ENCODE data around the gene THRA. TPM values are rescaled to one million over a fixed set of nuclear protein-coding genes. Genes with fewer than 3 reads are reported as not detected.

Gene THRA
- total and polyA plus RNA-seq, 9 of the 15 experiments (the other 6 are each of a cell fraction or from before 2014, with no cell fraction given): 0.34 to 23.4 (median 12.7) TPM

DNA sequence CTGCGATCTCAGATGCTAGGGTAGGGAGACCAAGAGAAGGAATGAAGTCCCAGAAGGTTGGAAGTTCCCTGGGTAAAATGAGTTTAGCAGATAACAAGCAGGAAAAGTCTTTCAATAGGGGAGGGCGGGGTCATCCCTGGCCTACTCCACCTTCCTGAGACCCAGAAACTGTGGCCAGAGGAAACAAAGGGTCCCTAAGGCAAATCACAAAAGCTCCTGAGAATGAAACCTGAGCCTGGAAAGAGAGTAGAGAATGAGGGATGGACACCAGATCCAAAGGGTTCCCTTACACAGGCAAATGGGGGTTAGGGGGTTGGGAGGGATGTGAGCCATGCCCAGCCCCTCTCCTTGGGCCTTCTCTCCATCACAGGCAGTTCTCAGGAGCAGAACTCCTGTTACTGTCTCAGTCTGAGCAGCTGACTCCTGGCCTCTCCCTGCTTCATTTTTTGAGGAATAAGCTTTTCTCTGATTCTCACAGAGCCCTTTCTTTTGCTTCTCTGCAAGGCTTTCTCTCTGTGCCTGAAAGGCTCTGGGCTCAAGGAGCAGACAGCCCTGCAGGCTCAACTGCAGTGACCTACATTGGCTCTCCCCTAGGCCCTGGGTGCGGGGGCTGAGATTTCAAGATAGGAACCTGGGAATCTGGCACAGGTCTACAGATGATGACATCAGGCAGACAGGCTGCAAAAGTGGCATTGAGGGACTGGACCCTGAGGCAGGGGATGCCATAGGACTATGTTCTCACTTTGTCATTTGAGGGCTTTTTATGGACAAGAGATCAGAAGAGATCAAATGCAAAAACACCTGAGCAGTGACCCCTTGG is 47.5 kb downstream of the THRA start:
- TF ChIP-seq EGR1 (conservative IDR thresholded peaks at IDR 0.05) (peak; percentile 65), SREBF2 (CRISPR knock-in tag; IDR thresholded peaks at IDR 0.05) (no peak), ATF3 (IDR thresholded peaks at IDR 0.05) (peak; percentile 33), ATF3 (CRISPR knock-in tag; conservative IDR thresholded peaks at IDR 0.05) (no peak), NFIC (IDR thresholded peaks at IDR 0.05) (0 out of 2 replicates have a peak, but pooled peaks have one; percentile 12), CHD4 (IDR thresholded peaks at IDR 0.05; ENCODE audit: insufficient read depth, insufficient replicate concordance, low read depth, low read length, poor library complexity, severe bottlenecking) (no peak)
- ATAC-seq (no peak), FAIRE-seq (no peak), DNase-seq (ENCODE audit: extremely low read depth in 1 of 4, low spot score in 3 of 4) (peak in 1 of 4 experiments; percentile 38)
- no peaks in the 10 kb centered on the region for H4K20me1 ChIP-seq (replicated peaks; ENCODE audit: control insufficient read depth, insufficient read depth, low read length)
- no peaks in the 10 kb centered on the region for H3K36me3 ChIP-seq (ENCODE audit: control insufficient read depth, insufficient read depth, low read length)
- POLR2A ChIA-PET: interaction anchor here (0.6 to 8.0 kb wide), 5 partner anchors 9 to 49 kb away, joined by 3 to 66 read pairs (median 9); partner anchors contain the start of genes CASC3 and NR1D1
- no peaks in the 10 kb centered on the region for H3K9me3 ChIP-seq (replicated peaks; ENCODE audit: control insufficient read depth, insufficient read depth, low read depth, low read length)
- H3K79me2 ChIP-seq (ENCODE audit: control insufficient read depth, insufficient read depth, low read length): no peaks in the 10 kb centered on the region
- CTCF ChIA-PET (ENCODE audit: low intra/inter-chr PET ratio): interaction anchor here (3.2 kb wide), 1 partner anchor 96 kb away, joined by 15 read pairs; the partner anchor contains the start of gene CSF3
- intact Hi-C loops (cut with micrococcal nuclease): loop anchor here (2.0 to 5.0 kb wide), 3 partner anchors 45 to 247 kb away; partner anchors contain the start of gene CDC6
- no peaks in the 10 kb centered on the region for H3K27me3 ChIP-seq (ENCODE audit: control insufficient read depth in 2 of 2, insufficient read depth in 2 of 2, low read length in 2 of 2)
- in situ Hi-C loops (cut with MboI): loop anchor here (5.0 kb wide), 1 partner anchor 182 kb away; no protein-coding TSS in a partner anchor
- H3K27ac ChIP-seq (ENCODE audit: extremely low read depth, low read depth, low read length): peak overlapping the region; percentile 90; the same call in 1 of the 3 replicates
- H3K9ac ChIP-seq (ENCODE audit: insufficient read depth in 1 of 2, low read depth in 2 of 2, low read length in 2 of 2): no peak overlapping the region; a peak in 1 of 4 replicates
- WGBS (ENCODE audit: insufficient coverage, low coverage, missing lambda C conversion rate): 44% methylated on average over 3 of the region's 3 CpGs
- no peak overlapping the region for H3K4me2 ChIP-seq (ENCODE audit: insufficient read depth, low read length)
- no peak overlapping the region for H3K4me3 ChIP-seq
- BruUV-seq (replicated peaks): no TSS peak
- H3K4me1 ChIP-seq (replicated peaks in 1 of 2; ENCODE audit: control insufficient read depth in 2 of 2, insufficient read depth in 2 of 2, low read length in 2 of 2): peaks cover 64 to 83% of the 10 kb centered on the region in 2 experiments
- H2AFZ ChIP-seq (ENCODE audit: low read depth, low read length): peak overlapping the region; percentile 90
- H3K9me1 ChIP-seq (ENCODE audit: control insufficient read depth, insufficient read depth, low read length): no peaks in the 10 kb centered on the region

Data from K562 (cell line).